ENCODE results near the gene INVS.
"Not testable (repeated sequence)": the region's sequence is repeated elsewhere in the genome, so short reads cannot be mapped to it uniquely, and the experiment has no call there.

Gene INVS

GRCh38 chr9:100202806-100203205, 103.8 kb downstream of the INVS start:
- DNase-seq (ENCODE audit: low read depth), result no peak

- no peak for DNase-seq (ENCODE audit: low read depth)
These were observed 105.8 kb downstream of the INVS start for GRCh38 chr9:100204796-100205195.

GRCh38 chr9:100206899-100207298, 107.9 kb downstream of the INVS start:
- DNase-seq (ENCODE audit: low read depth), result no peak

GRCh38 chr9:100208673-100209072, 109.6 kb downstream of the INVS start:
- no peak for DNase-seq (ENCODE audit: low read depth)

GRCh38 chr9:100211476-100211875, 112.4 kb downstream of the INVS start:
- DNase-seq (ENCODE audit: low read depth), result no peak

DNA sequence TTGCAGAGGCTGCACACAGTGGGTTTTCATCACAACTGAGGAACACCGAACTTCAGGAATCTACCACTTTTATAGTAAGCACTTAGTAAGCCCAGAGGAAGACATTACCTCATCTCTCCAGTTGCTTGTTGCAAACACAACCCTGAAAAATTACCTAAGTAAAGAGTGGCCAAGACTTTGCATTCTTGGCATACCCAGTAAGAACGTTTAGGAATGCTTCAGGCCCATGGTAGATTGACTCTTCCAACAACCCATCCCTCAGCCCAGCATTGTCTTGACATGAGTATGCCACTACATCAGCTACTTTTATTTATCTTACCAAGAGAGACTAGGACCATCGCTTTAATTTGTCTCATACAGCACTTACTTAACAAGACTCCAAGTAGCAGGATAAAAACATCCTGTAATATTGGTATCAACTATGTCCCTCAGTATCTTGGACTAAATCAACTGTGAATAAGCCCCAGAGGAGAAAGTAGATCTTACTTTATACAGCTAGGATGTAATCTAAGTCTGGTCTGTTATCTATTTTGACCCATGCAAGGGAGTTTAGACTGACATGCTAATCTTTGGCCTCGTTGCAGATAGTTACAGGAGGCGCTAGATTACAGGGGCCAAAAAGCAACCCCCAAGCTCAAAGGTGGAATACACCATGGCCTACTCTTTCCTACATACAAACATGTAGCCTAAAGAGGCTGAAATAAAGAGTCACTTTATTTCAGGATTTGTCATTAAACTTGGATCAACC, 114.9 kb downstream of the INVS start:
- DNase-seq (ENCODE audit: low read depth), result no peak

DNA sequence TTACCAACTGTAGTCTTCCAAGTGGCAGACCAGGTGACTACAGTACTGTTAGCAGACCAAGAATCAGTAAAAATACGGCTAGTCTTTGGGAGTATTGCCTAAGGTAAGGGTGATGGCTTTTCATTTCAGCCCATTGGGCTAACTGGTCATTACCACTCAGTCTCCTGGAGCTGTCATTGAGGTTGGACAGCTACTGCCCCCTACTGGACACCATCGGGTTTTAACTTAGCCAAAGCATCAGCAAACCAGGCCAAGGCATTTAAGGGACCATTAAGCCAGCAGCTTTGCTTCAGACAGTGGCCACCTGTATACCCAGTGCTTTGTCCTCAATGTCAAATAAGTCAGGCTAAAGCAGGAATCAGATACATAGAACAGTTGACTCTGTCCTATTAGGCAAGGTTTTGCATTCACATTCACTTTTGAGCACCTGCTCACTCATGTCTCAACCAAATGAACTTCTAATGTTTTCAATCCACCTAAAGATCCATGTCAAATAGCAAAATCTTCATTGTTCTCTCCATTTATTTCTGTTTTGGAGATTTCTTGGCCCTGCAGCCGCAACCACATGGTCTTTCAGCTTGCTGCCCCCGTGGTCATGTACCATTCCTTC, 117.2 kb downstream of the INVS start:
- peak; percentile 38 for DNase-seq (ENCODE audit: low read depth)

- no peak for DNase-seq (ENCODE audit: low read depth)
These were observed 118.5 kb downstream of the INVS start for GRCh38 chr9:100217536-100217935.

GRCh38 chr9:100219347-100219746, 120.3 kb downstream of the INVS start:
- no peak for DNase-seq (ENCODE audit: low read depth)

GRCh38 chr9:100220936-100221335, 121.9 kb downstream of the INVS start:
- no peak for DNase-seq (ENCODE audit: low read depth)

GRCh38 chr9:100221538-100221937, 122.5 kb downstream of the INVS start:
- no peak for DNase-seq (ENCODE audit: low read depth)

DNA sequence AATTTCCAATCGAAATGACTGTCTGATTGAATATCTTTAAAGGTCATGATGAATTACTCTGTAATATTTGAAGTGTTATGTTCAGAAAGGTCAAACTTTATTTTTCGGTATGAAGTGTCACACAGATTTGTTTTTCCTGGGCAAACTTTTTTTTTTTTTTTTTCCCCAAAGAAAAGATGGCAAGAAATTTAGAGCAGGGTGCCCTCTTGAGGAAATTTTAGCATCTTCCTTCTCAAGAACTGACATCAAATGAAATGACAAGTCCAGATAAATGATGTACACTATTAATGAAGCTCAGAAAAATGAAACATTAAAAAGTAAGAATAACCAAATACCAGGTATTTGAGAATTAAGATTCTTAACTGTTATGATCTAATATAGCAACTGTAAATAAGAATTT, 123.6 kb downstream of the INVS start:
- no peak for DNase-seq (ENCODE audit: low read depth)

DNA sequence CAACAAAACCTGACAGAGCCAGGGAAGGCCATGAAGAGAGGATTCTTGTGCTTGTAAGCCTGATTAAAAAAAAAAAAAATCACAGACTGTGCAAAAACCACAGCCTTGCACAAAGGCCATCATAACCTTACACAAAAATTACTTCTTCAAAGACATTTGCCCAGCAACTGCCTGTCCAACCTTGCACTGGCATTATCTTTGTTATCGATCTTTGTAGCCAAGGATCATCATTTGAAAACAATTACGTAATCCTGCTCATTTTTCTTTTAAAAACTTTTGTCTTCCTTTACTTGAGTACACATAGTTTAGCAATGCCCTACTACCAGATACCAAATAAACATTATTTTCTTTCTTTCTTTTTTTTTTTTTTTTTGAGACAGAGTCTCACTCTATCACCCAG, 128.6 kb downstream of the INVS start:
- DNase-seq (ENCODE audit: low read depth), result no peak

- no peak for DNase-seq (ENCODE audit: low read depth)
These were observed 129.4 kb downstream of the INVS start for GRCh38 chr9:100228352-100228869.

- no peak for DNase-seq (ENCODE audit: low read depth)
These were observed 130.1 kb downstream of the INVS start for GRCh38 chr9:100229136-100229535.

DNA sequence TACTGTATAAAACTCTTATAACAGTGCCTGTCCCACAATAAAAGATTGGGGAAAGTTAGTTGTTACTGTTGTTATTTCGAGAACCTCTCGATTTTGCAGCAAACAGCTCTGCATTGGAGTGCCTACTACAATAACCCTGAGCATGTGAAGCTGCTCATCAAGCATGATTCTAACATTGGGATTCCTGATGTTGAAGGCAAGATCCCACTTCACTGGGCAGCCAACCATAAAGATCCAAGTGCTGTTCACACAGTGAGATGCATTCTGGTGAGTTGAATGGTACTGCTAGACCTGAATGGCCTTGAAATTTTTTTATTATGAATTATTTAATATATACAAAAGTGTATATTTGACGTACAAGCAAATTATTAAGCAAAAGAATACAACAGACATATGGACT, 130.5 kb downstream of the INVS start:
- no peak for DNase-seq (ENCODE audit: low read depth)

DNA sequence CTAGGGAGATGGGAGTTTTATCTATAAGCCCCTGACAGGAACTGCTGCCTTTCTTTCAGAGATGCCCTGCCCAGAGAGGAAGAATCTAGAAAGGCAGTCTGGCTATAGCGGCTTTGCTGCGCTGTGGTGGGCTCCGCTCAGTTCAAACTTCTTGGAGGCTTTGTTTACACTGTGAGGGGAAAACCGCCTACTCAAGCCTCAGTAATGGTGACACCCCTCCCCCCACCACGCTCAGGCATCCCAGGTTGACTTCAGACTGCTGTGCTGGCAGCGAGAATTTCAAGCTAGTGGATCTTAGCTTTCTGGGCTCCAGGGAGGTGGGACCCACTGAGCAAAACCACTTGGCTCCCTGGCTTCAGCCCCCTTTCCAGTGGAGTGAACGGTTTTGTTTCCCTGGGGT, 137.9 kb downstream of the INVS start:
- DNase-seq (ENCODE audit: low read depth), result not testable (repeated sequence)

DNA sequence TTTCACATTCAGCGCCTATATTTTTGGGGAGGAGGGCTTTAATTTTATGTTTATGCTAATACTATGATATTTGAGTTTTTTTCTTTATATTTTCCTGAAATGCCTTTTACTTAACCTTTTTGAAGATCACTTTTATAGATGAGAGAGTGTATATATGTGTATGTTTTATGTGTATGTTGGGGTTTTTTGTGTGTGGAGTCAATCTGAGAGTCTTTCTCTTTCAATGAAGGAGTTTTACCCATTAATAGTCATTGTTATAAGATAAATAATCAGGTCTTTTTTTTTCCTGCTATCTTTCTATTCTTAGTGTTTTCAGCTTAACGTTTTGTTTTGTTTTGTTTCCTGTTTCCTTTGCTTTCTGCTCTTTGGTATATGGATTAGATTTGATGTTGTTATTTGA, 141.5 kb downstream of the INVS start:
- no peak for DNase-seq (ENCODE audit: low read depth)

- no peak for DNase-seq (ENCODE audit: low read depth)
These were observed 168.2 kb downstream of the INVS start for GRCh38 chr9:100267211-100267610.

DNA sequence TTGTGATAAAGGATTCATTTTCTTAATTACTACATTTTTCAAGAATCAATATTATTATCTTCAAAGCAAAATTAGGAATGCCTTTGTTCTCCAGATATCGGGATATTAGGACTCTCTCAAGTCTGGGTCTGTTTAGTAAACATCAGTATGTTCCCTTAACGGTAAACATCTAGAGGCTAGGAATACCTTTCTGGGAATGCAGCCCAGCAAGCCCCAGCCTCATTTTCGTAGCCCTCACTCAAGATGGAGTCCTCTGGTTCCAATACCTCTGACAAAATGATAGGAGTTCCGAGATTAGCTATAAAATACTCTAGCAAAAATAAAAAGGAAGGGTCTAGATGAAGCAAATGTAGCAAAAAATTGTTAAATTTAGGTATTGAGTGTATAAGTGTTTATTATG, 169.2 kb downstream of the INVS start:
- DNase-seq (ENCODE audit: low read depth), result no peak

GRCh38 chr9:100269656-100270055, 170.6 kb downstream of the INVS start:
- DNase-seq (ENCODE audit: low read depth), result no peak

DNA sequence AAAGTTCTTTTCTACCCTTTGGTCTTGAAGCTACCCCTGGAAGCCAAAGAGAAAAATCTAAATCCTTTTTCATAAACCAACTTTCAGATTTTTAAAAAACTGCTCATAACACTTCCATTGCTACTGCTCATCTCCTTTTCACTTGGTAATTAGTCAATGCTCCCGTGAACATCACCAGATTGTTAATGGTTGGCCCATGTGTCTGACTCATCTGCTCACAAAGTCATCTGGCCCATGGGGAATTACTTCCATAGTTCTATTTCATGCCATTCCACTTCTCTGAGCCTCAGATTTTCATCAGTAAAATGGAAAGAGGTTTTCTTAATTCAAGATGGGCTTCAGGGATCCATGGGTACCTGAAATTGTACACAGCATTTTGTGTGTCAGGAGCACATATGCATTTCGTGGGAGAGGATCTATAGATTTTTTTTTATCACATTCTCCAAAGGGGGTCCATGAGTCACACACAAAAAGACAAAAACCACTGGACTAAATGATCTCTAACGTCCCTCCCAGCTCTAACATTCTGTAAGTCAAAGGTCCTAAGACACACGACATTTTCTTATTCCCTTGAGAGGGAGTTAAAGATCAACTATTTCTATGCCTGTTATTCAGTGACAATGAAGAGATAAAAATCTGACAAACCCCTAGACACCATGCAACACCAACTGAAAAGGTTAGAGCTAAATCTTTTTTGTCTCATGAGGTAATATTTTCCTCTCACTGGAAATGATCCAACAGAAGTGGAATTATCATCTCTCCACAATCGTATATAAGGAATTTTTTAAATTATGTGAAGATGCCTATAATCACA, 178.3 kb downstream of the INVS start:
- DNase-seq (ENCODE audit: low read depth), result no peak

GRCh38 chr9:100281066-100281465, 182.0 kb downstream of the INVS start:
- no peak for DNase-seq (ENCODE audit: low read depth)

Measured in activated T-cell treated with anti-CD3 and anti-CD28 coated beads for 24 hours (primary cell).